Caco-2 (cell line): Measurements from ENCODE around the gene DYNC1LI1. TPM values are rescaled to one million over a fixed set of nuclear protein-coding genes. Genes with fewer than 3 reads are reported as not detected.

Experiments used
- BruUV-seq: library from RNA; stranded (reverse); fragments of 400-500 nt; replicated peaks from 2 replicates; lab custom pipeline; 2021; lab: Mats Ljungman, UMichigan
- CTCF ChIA-PET: fragments of 300-600 bp; sonication (Branson Sonifier 250); formaldehyde crosslinking; loops from one replicate; lab custom pipeline; 2022; ENCODE audit warnings: antibody characterized with exemption; lab: Charles Lee
- POLR2A ChIA-PET: fragments of 300-600 bp; sonication (Branson Sonifier 250); formaldehyde crosslinking; loops from one replicate; lab custom pipeline; 2022; ENCODE audit warnings: antibody characterized with exemption; lab: Charles Lee
- DNase-seq, 2 experiments: peaks; one replicate each; pipeline versions ENCODE4 v3.0.0 to v3.0.0-alpha.2; 2020 to 2022
- H3K27me3 ChIP-seq: replicated peaks from 2 replicates; pipeline ENCODE4 v1.6.0; 2011; ENCODE audit warnings: low read length; ENCODE audit not compliant: control insufficient read depth, insufficient read depth
- H3K36me3 ChIP-seq: 2 replicates; pipeline ENCODE4 v1.5.1; 2011; ENCODE audit warnings: low read length; ENCODE audit not compliant: control insufficient read depth, insufficient read depth
- H3K4me1 ChIP-seq: fragments of 250-450 bp; sonication (Bioruptor Pico); 2 replicates; pipeline ENCODE4 v1.5.1; 2020; ENCODE audit warnings: mild to moderate bottlenecking
- H3K4me3 ChIP-seq: 2 replicates; pipeline ENCODE4 v1.5.1; 2011; ENCODE audit warnings: low read depth, mild to moderate bottlenecking, control low read depth, low read length
- H3K9me3 ChIP-seq: fragments of 250-450 bp; sonication (Bioruptor Pico); 2 replicates; pipeline ENCODE4 v1.5.1; 2020; ENCODE audit warnings: mild to moderate bottlenecking, moderate library complexity
- H3K27ac Mint-ChIP-seq: one replicate; pipeline ENCODE4 v1.8.0; 2022; ENCODE audit warnings: mixed read lengths; ENCODE audit not compliant: unreplicated experiment
- H3K27me3 Mint-ChIP-seq: one replicate; pipeline ENCODE4 v1.8.0; 2022; ENCODE audit warnings: mixed read lengths; ENCODE audit not compliant: insufficient read depth, unreplicated experiment
- H3K36me3 Mint-ChIP-seq: one replicate; pipeline ENCODE4 v1.8.0; 2022; ENCODE audit warnings: mild to moderate bottlenecking, mixed read lengths; ENCODE audit not compliant: insufficient read depth, unreplicated experiment
- H3K4me1 Mint-ChIP-seq: one replicate; pipeline ENCODE4 v1.8.0; 2022; ENCODE audit warnings: low read depth, mixed read lengths; ENCODE audit not compliant: unreplicated experiment
- H3K4me3 Mint-ChIP-seq: one replicate; pipeline ENCODE4 v1.8.0; 2022; ENCODE audit warnings: mild to moderate bottlenecking, moderate library complexity, mixed read lengths; ENCODE audit not compliant: unreplicated experiment
- H3K9me3 Mint-ChIP-seq: one replicate; pipeline ENCODE4 v1.8.0; 2022; ENCODE audit warnings: mixed read lengths; ENCODE audit not compliant: unreplicated experiment
- CTCF ChIP-seq, 2 experiments: fragments of 200-600 bp in 1 of 2; IDR thresholded peaks; 1 replicate in 1 of 2; 2 replicates in 1 of 2; pipeline versions ENCODE4 v1.5.1 to v1.8.0; 2011 to 2022; ENCODE audit warnings: antibody characterized with exemption in 1 of 2, control low read depth in 1 of 2, inconsistent platforms in 1 of 2, low read depth in 1 of 2, low read length in 1 of 2, mild to moderate bottlenecking in 1 of 2, moderate library complexity in 1 of 2; ENCODE audit not compliant: insufficient read depth in 1 of 2, severe bottlenecking in 1 of 2, unreplicated experiment in 1 of 2
- intact Hi-C: fragments of 100-400 bp; cut with micrococcal nuclease; formaldehyde crosslinking; loops from one replicate; pipeline ENCODE4 v1.10.0; 2022; ENCODE audit not compliant: unreplicated experiment
- total RNA-seq: library from RNA; stranded (reverse); gene quantifications from 2 replicates; pipeline ENCODE4 v1.2.3, GENCODE V29; 2022

Gene DYNC1LI1
- total RNA-seq, 1 experiment from 2014 or later = 35.4 TPM

- Mint-ChIP-seq H3K4me1 (peaks cover 15% of the 10 kb centered on the region), H3K4me3 (peak overlapping the region; percentile 98), H3K27me3 (no peaks in the 10 kb centered on the region), H3K9me3 (no peaks in the 10 kb centered on the region), H3K27ac (no peak overlapping the region), H3K36me3 (peaks cover 9% of the 10 kb centered on the region)
- no TSS peak for BruUV-seq
- TF ChIP-seq CTCF (IDR thresholded peaks at IDR 0.05; ENCODE audit: insufficient read depth in 1 of 2, low read depth in 1 of 2, low read length in 1 of 2, severe bottlenecking in 1 of 2, unreplicated experiment in 1 of 2) = no peak
- intact Hi-C loops = no loop called here
- ChIA-PET POLR2A (interaction anchor here (0.6 kb wide), 1 partner anchor 347 kb away, joined by 3 read pairs; no protein-coding TSS in a partner anchor), CTCF (no interaction called here)
- H3K27me3 ChIP-seq = no peaks in the 10 kb centered on the region
- no peaks in the 10 kb centered on the region for H3K36me3 ChIP-seq
- H3K9me3 ChIP-seq = no peaks in the 10 kb centered on the region
- peaks cover 43% of the 10 kb centered on the region for H3K4me1 ChIP-seq
- H3K4me3 ChIP-seq = no peak overlapping the region
- no peak for DNase-seq
Measured at GRCh38 chr3:32499585-32499984, 71.1 kb downstream of the DYNC1LI1 start.

- no TSS peak for BruUV-seq
- Mint-ChIP-seq H3K4me1 (peaks cover 15% of the 10 kb centered on the region), H3K9me3 (no peaks in the 10 kb centered on the region), H3K27ac (no peak overlapping the region), H3K36me3 (peaks cover 9% of the 10 kb centered on the region), H3K4me3 (no peak overlapping the region), H3K27me3 (no peaks in the 10 kb centered on the region)
- H3K9me3 ChIP-seq = no peaks in the 10 kb centered on the region
- no peak for DNase-seq
- TF ChIP-seq CTCF (IDR thresholded peaks at IDR 0.05; ENCODE audit: insufficient read depth in 1 of 2, low read depth in 1 of 2, low read length in 1 of 2, severe bottlenecking in 1 of 2, unreplicated experiment in 1 of 2) = no peak
- intact Hi-C loops = no loop called here
- peaks cover 49% of the 10 kb centered on the region for H3K4me1 ChIP-seq
- POLR2A ChIA-PET = no interaction called here
- H3K27me3 ChIP-seq = no peaks in the 10 kb centered on the region
- no peak overlapping the region for H3K4me3 ChIP-seq
- CTCF ChIA-PET = interaction anchor here (0.7 kb wide), 1 partner anchor 11 kb away, joined by 6 read pairs; no protein-coding TSS in a partner anchor
- no peaks in the 10 kb centered on the region for H3K36me3 ChIP-seq
Measured at GRCh38 chr3:32498992-32499391, 71.7 kb downstream of the DYNC1LI1 start.

- no peaks in the 10 kb centered on the region for H3K36me3 ChIP-seq
- peaks cover 56% of the 10 kb centered on the region for H3K4me1 ChIP-seq
- Mint-ChIP-seq H3K4me3 (no peak overlapping the region), H3K9me3 (no peaks in the 10 kb centered on the region), H3K27me3 (no peaks in the 10 kb centered on the region), H3K36me3 (peaks cover 9% of the 10 kb centered on the region), H3K4me1 (peaks cover 15% of the 10 kb centered on the region), H3K27ac (no peak overlapping the region)
- no peak for DNase-seq
- ChIA-PET CTCF (interaction anchor here (0.7 kb wide), 1 partner anchor 12 kb away, joined by 6 read pairs; no protein-coding TSS in a partner anchor), POLR2A (interaction anchor here (0.6 kb wide), 1 partner anchor 424 kb away, joined by 8 read pairs; no protein-coding TSS in a partner anchor)
- no TSS peak for BruUV-seq
- no peaks in the 10 kb centered on the region for H3K9me3 ChIP-seq
- no peaks in the 10 kb centered on the region for H3K27me3 ChIP-seq
- H3K4me3 ChIP-seq = no peak overlapping the region
- TF ChIP-seq CTCF (IDR thresholded peaks at IDR 0.05; ENCODE audit: insufficient read depth in 1 of 2, low read depth in 1 of 2, low read length in 1 of 2, severe bottlenecking in 1 of 2, unreplicated experiment in 1 of 2) = no peak
- intact Hi-C loops = no loop called here
Measured at GRCh38 chr3:32498252-32498651, 72.4 kb downstream of the DYNC1LI1 start.
